Peyer's patch (tissue), 4 donors: Measurements from ENCODE around the gene CD74.

ENCODE experiments used
- CTCF ChIP-seq, 6 experiments: fragments of 450-650 bp in 4 of 6; fragments of 200-600 bp in 2 of 6; sonication (generic) in 1 of 6; IDR thresholded peaks; one replicate each; pipeline ENCODE4 v1.5.1; 2017 to 2019; ENCODE audit warnings: antibody characterized with exemption in 6 of 6, mild to moderate bottlenecking in 3 of 6, moderate library complexity in 1 of 6
- POLR2A ChIP-seq, 2 donors: fragments of 450-650 bp; IDR thresholded peaks; one replicate each; pipeline ENCODE4 v1.5.1; 2017; ENCODE audit warnings: antibody characterized with exemption in 2 of 2, mild to moderate bottlenecking in 2 of 2, moderate library complexity in 2 of 2

DNA sequence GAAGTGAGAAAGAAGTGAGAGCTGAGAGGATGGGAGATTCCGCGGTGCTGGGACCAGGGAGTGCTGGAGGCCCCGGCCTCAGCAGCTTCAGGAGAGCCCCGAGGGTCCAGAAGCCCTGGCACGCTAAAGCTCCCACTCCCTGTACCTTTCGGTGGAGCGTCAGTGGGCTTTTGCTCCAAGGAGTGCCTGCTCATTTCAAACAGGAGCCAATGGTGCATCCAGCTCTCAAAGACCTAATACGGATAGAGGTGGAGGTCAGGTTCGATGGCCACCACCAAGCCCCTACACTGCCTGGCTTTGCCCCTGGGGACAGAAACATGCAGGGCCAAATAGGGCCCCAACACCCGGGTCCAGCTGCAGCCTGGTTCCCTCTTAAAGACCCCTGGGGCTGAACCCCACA is 8.2 kb downstream of the CD74 start:
- TF ChIP-seq CTCF (IDR thresholded peaks at IDR 0.05) (no peak), POLR2A (IDR thresholded peaks at IDR 0.05) (no peak)
